Endothelial cell of umbilical vein (primary cell): Measurements from ENCODE around the gene SLC15A3. TPM values are rescaled to one million over a fixed set of nuclear protein-coding genes. Genes with fewer than 3 reads are reported as not detected.
A peak's percentile ranks its signal among the peaks of the same experiment; 100 is the strongest.

ENCODE experiments used
- BruUV-seq: library from RNA; stranded (reverse); fragments of 400-500 nt; replicated peaks from 2 replicates; lab custom pipeline; 2021; lab: Mats Ljungman, UMichigan
- CTCF ChIA-PET: fragments of 300-600, 350-600 bp; sonication (Branson Sonifier 250); formaldehyde crosslinking; loops from one replicate; lab custom pipeline; 2021; ENCODE audit warnings: antibody characterized with exemption, inconsistent platforms; lab: Charles Lee
- POLR2A ChIA-PET: fragments of 300-600, 350-600 bp; sonication (Branson Sonifier 250); formaldehyde crosslinking; loops from one replicate; lab custom pipeline; 2021; ENCODE audit warnings: antibody characterized with exemption, inconsistent platforms; lab: Charles Lee
- DNase-seq: peaks from one replicate; pipeline ENCODE4 v3.0.0-alpha.2; 2011; ENCODE audit warnings: low read depth, low spot score
- FAIRE-seq: peaks from 2 replicates; lab custom pipeline; 2011; peaks lifted over from hg19 to GRCh38; lab: Jason Lieb, UNC
- H2AFZ ChIP-seq: 2 replicates; pipeline ENCODE4 v1.6.0; 2012; ENCODE audit warnings: low read depth, low read length, control low read depth, inconsistent platforms
- H3K27ac ChIP-seq: 2 replicates; pipeline ENCODE4 v1.5.1; 2011; ENCODE audit warnings: low read depth, mild to moderate bottlenecking, control low read depth, low read length, moderate library complexity; ENCODE audit not compliant: insufficient read depth
- H3K27me3 ChIP-seq, 2 experiments: 2 replicates each; pipeline versions ENCODE4 v1.6.0 to v1.6.1; 2011; ENCODE audit warnings: low read length in 2 of 2, mixed read lengths in 1 of 2; ENCODE audit not compliant: control insufficient read depth in 2 of 2, insufficient read depth in 2 of 2
- H3K36me3 ChIP-seq, 2 experiments: 2 replicates in 1 of 2; 3 replicates in 1 of 2; pipeline ENCODE4 v1.5.1; 2011; ENCODE audit warnings: low read length in 2 of 2, mild to moderate bottlenecking in 1 of 2, moderate library complexity in 1 of 2; ENCODE audit not compliant: control insufficient read depth in 2 of 2, insufficient read depth in 2 of 2; ENCODE audit errors: extremely low read depth in 1 of 2
- H3K4me1 ChIP-seq: 3 replicates; pipeline ENCODE4 v1.5.1; 2011; ENCODE audit warnings: mild to moderate bottlenecking, low read length; ENCODE audit not compliant: control insufficient read depth, insufficient read depth; ENCODE audit errors: extremely low read depth
- H3K4me2 ChIP-seq: 2 replicates; pipeline ENCODE4 v1.6.1; 2011; ENCODE audit warnings: low read length, control low read depth, mixed read lengths; ENCODE audit not compliant: insufficient read depth
- H3K4me3 ChIP-seq, 3 experiments: fragments of 200-600 bp in 1 of 3; sonication (generic), shearing (Covaris generic) in 1 of 3; replicated peaks in 1 of 3; 2 replicates each; pipeline ENCODE4 v1.5.1; 2011 to 2016; ENCODE audit warnings: control low read depth in 3 of 3, low read length in 3 of 3, mild to moderate bottlenecking in 2 of 3, inconsistent platforms in 1 of 3, low read depth in 1 of 3, moderate library complexity in 1 of 3; ENCODE audit not compliant: insufficient read depth in 1 of 3
- H3K79me2 ChIP-seq: 2 replicates; pipeline ENCODE4 v1.6.0; 2012; ENCODE audit warnings: low read length, inconsistent platforms; ENCODE audit not compliant: control insufficient read depth, insufficient read depth
- H3K9ac ChIP-seq: replicated peaks from 2 replicates; pipeline ENCODE3; 2011; ENCODE audit warnings: low read length, control low read depth; ENCODE audit not compliant: insufficient read depth; ENCODE audit errors: extremely low read depth
- H3K9me1 ChIP-seq: replicated peaks from 3 replicates; pipeline ENCODE4 v1.6.0; 2011; ENCODE audit warnings: mild to moderate bottlenecking, low read length; ENCODE audit not compliant: control insufficient read depth, insufficient read depth; ENCODE audit errors: extremely low read depth
- H3K9me3 ChIP-seq: replicated peaks from 2 replicates; pipeline ENCODE4 v1.5.1; 2012; ENCODE audit warnings: low read length, inconsistent platforms; ENCODE audit not compliant: control insufficient read depth, insufficient read depth
- H4K20me1 ChIP-seq: replicated peaks from 2 replicates; pipeline ENCODE3; 2011; ENCODE audit warnings: mild to moderate bottlenecking, low read length; ENCODE audit not compliant: control insufficient read depth, insufficient read depth; ENCODE audit errors: extremely low read depth
- CTCF ChIP-seq, 2 donors: IDR thresholded peaks; 1 replicate in 1 of 2; 2 replicates in 1 of 2; pipeline ENCODE4 v1.5.1; 2011; ENCODE audit warnings: low read length in 2 of 2, mild to moderate bottlenecking in 2 of 2, moderate library complexity in 2 of 2, control low read depth in 1 of 2, inconsistent platforms in 1 of 2, low read depth in 1 of 2; ENCODE audit not compliant: insufficient read depth in 1 of 2; ENCODE audit errors: extremely low read depth in 1 of 2
- EZH2 ChIP-seq: IDR thresholded peaks from 2 replicates; pipeline ENCODE4 v1.6.1; 2012; ENCODE audit warnings: borderline replicate concordance, low read depth, mild to moderate bottlenecking, moderate library complexity, low read length, inconsistent platforms; ENCODE audit not compliant: severe bottlenecking
- FOS ChIP-seq: IDR thresholded peaks from 2 replicates; pipeline ENCODE4 v1.6.1; 2011; ENCODE audit warnings: mild to moderate bottlenecking, low read length, moderate library complexity, borderline replicate concordance; ENCODE audit not compliant: insufficient read depth
- GATA2 ChIP-seq: IDR thresholded peaks from 2 replicates; pipeline ENCODE4 v1.7.0; 2011; ENCODE audit warnings: low read depth, mild to moderate bottlenecking, moderate library complexity, mixed read lengths, low read length; ENCODE audit not compliant: insufficient read length, insufficient read depth
- JUN ChIP-seq: IDR thresholded peaks from 2 replicates; pipeline ENCODE4 v1.6.1; 2011; ENCODE audit warnings: borderline replicate concordance, low read depth; ENCODE audit not compliant: insufficient read length, insufficient read depth
- MAX ChIP-seq: IDR thresholded peaks from 2 replicates; pipeline ENCODE4 v1.6.1; 2011; ENCODE audit not compliant: insufficient read depth, insufficient read length
- POLR2AphosphoS5 ChIP-seq: IDR thresholded peaks from 2 replicates; pipeline ENCODE4 v1.6.1; 2012; ENCODE audit warnings: low read depth, mild to moderate bottlenecking, control low read depth, low read length, moderate library complexity; ENCODE audit not compliant: insufficient read depth
- dilution Hi-C: fragments of 300-500 bp; cut with MboI; formaldehyde crosslinking; loops from one replicate; pipeline ENCODE4 v1.15.0; 2019; ENCODE audit warnings: low sequenced_read_pairs; ENCODE audit not compliant: extremely low pct_ligation_motif_present
- intact Hi-C: fragments of 100-400 bp; cut with micrococcal nuclease; formaldehyde crosslinking; loops from one replicate; pipeline ENCODE4 v1.10.0; 2022
- polyA plus RNA-seq, 4 experiments: library from polyadenylated mRNA; depleted of rRNA in 3 of 4; stranded (reverse) in 3 of 4; unstranded in 1 of 4; fragments of >200 nt; gene quantifications; 2 replicates each; pipeline versions ENCODE4 v1.2.1 to v1.2.3, GENCODE V29; 2011 to 2012; ENCODE audit warnings: missing spikeins in 1 of 4
- total RNA-seq: library from RNA; stranded (reverse); gene quantifications from 2 replicates; pipeline ENCODE4 v1.2.3, GENCODE V29; 2021

The SLC15A3 gene
- total and polyA plus RNA-seq, 2 donors (not counting 3 experiments of a cell fraction or from before 2014, with no cell fraction given): 3.3 to 4.4 TPM

- Histone ChIP-seq H3K79me2 (no peaks in the 10 kb centered on the region), H3K36me3 (no peaks in the 10 kb centered on the region), H4K20me1 (no peaks in the 10 kb centered on the region), H3K4me2 (peak overlapping the region; percentile 84), H3K4me3 (peak overlapping the region in 2 of 3 experiments; percentile 34 to 56), H3K4me1 (peaks cover 10% of the 10 kb centered on the region), H3K9me1 (no peaks in the 10 kb centered on the region), H3K27ac (no peak overlapping the region), H3K27me3 (peaks cover 2 to 10% of the 10 kb centered on the region in 2 experiments), H3K9ac (peak overlapping the region; percentile 50), H3K9me3 (no peaks in the 10 kb centered on the region), H2AFZ (peak overlapping the region; percentile 97)
- dilution Hi-C loops (no loop called here), intact Hi-C loops (no loop called here)
- no peak for DNase-seq
- TF ChIP-seq MAX: no peak
- ChIA-PET POLR2A (no interaction called here), CTCF (no interaction called here)
- FAIRE-seq: no peak
- no TSS peak for BruUV-seq
Measured at GRCh38 chr11:60951606-60951903, 421 bp downstream of the SLC15A3 start.

GRCh38 chr11:60950933-60951605, 907 bp downstream of the SLC15A3 start:
- H3K27me3 ChIP-seq: peaks cover 2 to 10% of the 10 kb centered on the region in 2 experiments
- DNase-seq (no peak), FAIRE-seq (no peak)
- H3K9me3 ChIP-seq: no peaks in the 10 kb centered on the region
- dilution Hi-C loops (no loop called here), intact Hi-C loops (no loop called here)
- TF ChIP-seq POLR2AphosphoS5 (no peak), GATA2 (no peak), MAX (no peak), FOS (no peak), JUN (no peak), EZH2 (peak; percentile 84), CTCF (IDR thresholded peaks at IDR 0.05; ENCODE audit: extremely low read depth in 1 of 2, insufficient read depth in 1 of 2, low read depth in 1 of 2, low read length in 2 of 2) (no peak)
- H3K4me1 ChIP-seq: peaks cover 10% of the 10 kb centered on the region
- H3K27ac ChIP-seq: no peak overlapping the region
- no peaks in the 10 kb centered on the region for H3K79me2 ChIP-seq
- BruUV-seq: no TSS peak
- no peaks in the 10 kb centered on the region for H3K9me1 ChIP-seq
- ChIA-PET POLR2A (no interaction called here), CTCF (no interaction called here)
- peak overlapping the region; percentile 16 for H3K4me2 ChIP-seq
- peak overlapping the region in 1 of 3 experiments; percentile 10 for H3K4me3 ChIP-seq
- H3K9ac ChIP-seq: no peak overlapping the region
- H3K36me3 ChIP-seq: no peaks in the 10 kb centered on the region
- H4K20me1 ChIP-seq: no peaks in the 10 kb centered on the region
- peak overlapping the region; percentile 97 for H2AFZ ChIP-seq
